Right cardiac atrium (tissue), 5 donors: ENCODE results near the gene MYL7. TPM values are rescaled to one million over a fixed set of nuclear protein-coding genes. Genes with fewer than 3 reads are reported as not detected.
"Not testable (repeated sequence)": the region's sequence is repeated elsewhere in the genome, so short reads cannot be mapped to it uniquely, and the experiment has no call there.

Experiments used
- ATAC-seq, 2 donors: fragments of 200-7000 bp; cut with Tn5 transposase; one replicate each; pipeline versions ENCODE4 v1.8.0 to v1.9.1; 2020; ENCODE audit warnings: moderate library complexity in 2 of 2, mild to moderate bottlenecking in 1 of 2
- DNase-seq, 3 donors: peaks; one replicate each; pipeline ENCODE4 v3.0.0-alpha.2; 2020
- H3K27ac ChIP-seq: one replicate; pipeline ENCODE4 v1.5.1; 2013; ENCODE audit warnings: mild to moderate bottlenecking, low read length, control low read depth, moderate library complexity
- H3K27me3 ChIP-seq: one replicate; pipeline ENCODE4 v1.6.1; 2013; ENCODE audit not compliant: control insufficient read depth, insufficient read depth
- H3K4me1 ChIP-seq: one replicate; pipeline ENCODE4 v1.6.1; 2013; ENCODE audit warnings: low read length; ENCODE audit not compliant: control insufficient read depth, insufficient read depth
- H3K4me3 ChIP-seq: one replicate; pipeline ENCODE4 v1.5.1; 2013; ENCODE audit warnings: low read length, control low read depth
- H3K9me3 ChIP-seq: one replicate; pipeline ENCODE4 v1.6.1; 2013; ENCODE audit warnings: low read length; ENCODE audit not compliant: control insufficient read depth
- WGBS: extraction: QIAGEN DNeasy Blood & Tissue Kit; methylation state at CpG from one replicate; pipeline ENCODE4 v1.1.7; 2013; 5-methylcytosine and 5-hydroxymethylcytosine counted together
- intact Hi-C, 4 donors: fragments of 100-400 bp; cut with DNase I; formaldehyde crosslinking; loops; one replicate each; pipeline versions ENCODE4 v1.11.0 to v1.14.0; 2022 to 2023
- polyA plus RNA-seq: library from polyadenylated mRNA; stranded (reverse); fragments of 200-250 nt; gene quantifications from one replicate; pipeline ENCODE4 v1.2.3, GENCODE V29; 2013
- total RNA-seq, 4 donors: library from RNA; stranded (reverse); fragmentation: NEBNext Ultra II Directional; extraction: Animal tissue kit (Norgen Biotek cat#: 25700); gene quantifications; one replicate each; pipeline ENCODE4 v1.2.1, GENCODE V29; 2021
- donor health status: healthy with polysubstance abuse.
- donor health status: DM: no; HTN: yes; CAD: no.
- donor health status: DM: no; HTN: no; CAD: no.
- donor health status: DM: no; HTN: yes; CAD: no; lungs with severe emphysema.
- donor health status: DM: yes; HTN: yes; CAD: no.

Gene MYL7
- total and polyA plus RNA-seq, 5 donors: 13,263 to 28,570 (median 14,937) TPM

GRCh38 chr7:44139311-44140010, 1.7 kb downstream of the MYL7 start:
- Histone ChIP-seq H3K27ac (peak overlapping the region; percentile 61), H3K4me1 (peaks cover 2% of the 10 kb centered on the region), H3K4me3 (peak overlapping the region; percentile 34), H3K27me3 (no peaks in the 10 kb centered on the region), H3K9me3 (no peaks in the 10 kb centered on the region)
- ATAC-seq: no peak
- 66% methylated on average over 14 of the region's 14 CpGs for WGBS
- DNase-seq: peak in 1 of 3 donors; percentile 25
- intact Hi-C loops: loop anchor here in 1 of 4 donors (10.0 kb wide), 1 partner anchor 55 kb away; no protein-coding TSS in a partner anchor

DNA sequence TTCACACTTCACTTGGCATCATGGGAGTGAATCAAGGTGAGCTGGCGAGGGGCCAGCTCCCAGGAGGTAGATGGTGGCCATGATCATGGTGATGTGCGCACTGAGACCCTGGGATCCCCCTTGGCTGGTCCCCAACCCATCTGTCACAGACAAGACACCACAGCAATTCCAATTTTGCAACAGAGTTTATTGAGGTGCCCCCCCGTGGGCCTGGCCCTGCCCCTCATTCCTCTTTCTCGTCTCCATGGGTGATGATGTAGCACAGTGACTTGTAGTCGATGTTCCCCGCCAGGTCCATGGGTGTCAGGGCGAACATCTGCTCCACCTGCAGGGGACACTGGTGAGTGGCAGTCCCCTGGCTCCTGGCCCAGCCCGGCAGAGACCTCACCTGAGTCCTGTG, 2.4 kb downstream of the MYL7 start:
- ATAC-seq (peak in 1 of 2 donors; percentile 2), DNase-seq (peak in 2 of 3 donors; percentile 65 to 74)

DNA sequence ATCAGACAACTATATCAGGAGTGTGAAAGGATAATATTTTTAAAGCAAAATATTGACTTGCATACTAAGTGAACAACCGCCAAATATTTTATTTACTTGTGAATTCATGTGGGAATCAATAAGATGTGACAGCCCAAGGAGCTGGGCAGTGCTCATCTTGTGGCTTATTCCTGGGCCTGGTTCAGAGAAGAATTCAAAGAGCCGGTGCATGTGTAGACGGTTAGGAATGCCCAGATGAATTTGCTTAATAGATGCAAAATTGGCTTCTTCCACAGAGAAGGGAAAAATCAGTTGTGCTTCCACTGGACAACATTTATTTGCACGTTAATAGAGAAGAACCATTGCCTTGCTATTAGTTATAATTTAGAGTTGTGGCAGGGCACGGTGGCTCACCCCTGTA, 4.4 kb downstream of the MYL7 start:
- DNase-seq: no peak
- ATAC-seq: no peak
- H3K4me3 ChIP-seq: no peak overlapping the region
- H3K4me1 ChIP-seq: peaks cover under 1% of the 10 kb centered on the region
- H3K27me3 ChIP-seq: no peaks in the 10 kb centered on the region
- intact Hi-C loops: loop anchor here in 1 of 4 donors (10.0 kb wide), 1 partner anchor 58 kb away; no protein-coding TSS in a partner anchor
- no peaks in the 10 kb centered on the region for H3K9me3 ChIP-seq
- WGBS: 74% methylated on average over 5 of the region's 5 CpGs
- no peak overlapping the region for H3K27ac ChIP-seq

More for the DNA sequence above, 2.4 kb downstream of the MYL7 start:
- Histone ChIP-seq H3K27ac (peak overlapping the region; percentile 69), H3K4me1 (no peaks in the 10 kb centered on the region), H3K27me3 (no peaks in the 10 kb centered on the region), H3K9me3 (no peaks in the 10 kb centered on the region), H3K4me3 (no peak overlapping the region)
- 68% methylated on average over 8 of the region's 8 CpGs for WGBS
- intact Hi-C loops: loop anchor here in 1 of 4 donors (10.0 kb wide), 1 partner anchor 56 kb away; no protein-coding TSS in a partner anchor

DNA sequence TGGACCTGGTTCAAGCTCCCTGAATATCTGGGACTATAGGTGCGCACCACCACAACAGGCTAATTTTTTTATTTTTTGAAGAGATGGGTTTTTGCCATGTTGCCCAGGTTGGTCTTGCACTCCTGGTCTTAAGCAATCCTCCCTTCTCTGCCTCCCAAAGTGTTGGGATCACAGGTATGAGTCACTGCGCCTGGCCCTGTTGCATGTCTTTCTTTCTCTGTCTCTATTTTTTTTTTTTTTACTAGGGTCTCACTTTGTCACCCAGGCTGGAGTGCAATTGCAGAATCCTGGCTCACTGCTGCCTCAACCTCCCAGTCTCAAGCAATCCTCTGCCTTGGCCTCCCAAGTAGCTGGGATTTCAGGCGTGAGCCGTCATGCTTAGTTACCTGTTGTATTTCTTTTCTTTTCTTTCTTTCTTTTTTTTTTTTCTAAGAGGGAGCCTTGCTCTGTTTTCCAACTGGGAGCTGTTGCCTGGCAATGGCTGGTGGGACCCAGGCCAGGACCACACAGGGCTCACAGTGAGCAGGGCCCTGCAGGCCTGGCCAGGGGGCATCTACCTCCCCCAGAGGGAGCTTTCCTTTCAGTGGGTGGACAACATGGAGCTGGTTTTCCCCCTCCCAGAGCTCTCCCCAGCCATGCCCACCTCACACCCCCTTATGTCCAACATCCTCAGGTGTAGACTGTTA, 6.0 kb downstream of the MYL7 start:
- DNase-seq: peak in 2 of 3 donors; percentile 18 to 59
- H3K27me3 ChIP-seq: no peaks in the 10 kb centered on the region
- 83% methylated on average over 4 of the region's 4 CpGs for WGBS
- no peaks in the 10 kb centered on the region for H3K9me3 ChIP-seq
- H3K27ac ChIP-seq: peak overlapping the region; percentile 43
- ATAC-seq: no peak
- peaks cover 3% of the 10 kb centered on the region for H3K4me1 ChIP-seq
- H3K4me3 ChIP-seq: no peak overlapping the region
- intact Hi-C loops: loop anchor here in 1 of 4 donors (10.0 kb wide), 1 partner anchor 60 kb away; no protein-coding TSS in a partner anchor

GRCh38 chr7:44133295-44133694, 7.8 kb downstream of the MYL7 start:
- no peak for ATAC-seq
- H3K27ac ChIP-seq: peak overlapping the region; percentile 8

GRCh38 chr7:44132039-44132438, 9.1 kb downstream of the MYL7 start:
- no peaks in the 10 kb centered on the region for H3K9me3 ChIP-seq
- intact Hi-C loops: loop anchor here in 1 of 4 donors (10.0 kb wide), 1 partner anchor 63 kb away; no protein-coding TSS in a partner anchor
- peak overlapping the region; percentile 92 for H3K27ac ChIP-seq
- peak; percentile 39 to 86 (median 67) for DNase-seq
- H3K4me1 ChIP-seq: peaks cover 7% of the 10 kb centered on the region
- 54% methylated on average over 2 of the region's 2 CpGs for WGBS
- ATAC-seq: peak; percentile 71 to 77
- H3K27me3 ChIP-seq: no peaks in the 10 kb centered on the region
- H3K4me3 ChIP-seq: no peak overlapping the region

More at GRCh38 chr7:44133295-44133694, 7.8 kb downstream of the MYL7 start:
- peaks cover 7% of the 10 kb centered on the region for H3K4me1 ChIP-seq
- DNase-seq: peak in 1 of 3 donors; percentile 3
- intact Hi-C loops: loop anchor here in 1 of 4 donors (10.0 kb wide), 1 partner anchor 62 kb away; no protein-coding TSS in a partner anchor
- H3K4me3 ChIP-seq: no peak overlapping the region
- no peaks in the 10 kb centered on the region for H3K9me3 ChIP-seq
- no peaks in the 10 kb centered on the region for H3K27me3 ChIP-seq
- 63% methylated on average over 3 of the region's 3 CpGs for WGBS

- intact Hi-C loops: loop anchor here in 1 of 4 donors (10.0 kb wide), 1 partner anchor 63 kb away; no protein-coding TSS in a partner anchor
- ATAC-seq (peak; percentile 31 to 44), DNase-seq (peak in 2 of 3 donors; percentile 16 to 36)
- Histone ChIP-seq H3K4me1 (peaks cover 7% of the 10 kb centered on the region), H3K9me3 (no peaks in the 10 kb centered on the region), H3K27ac (peak overlapping the region; percentile 92), H3K27me3 (no peaks in the 10 kb centered on the region), H3K4me3 (no peak overlapping the region)
- WGBS: 61% methylated on average over 12 of the region's 12 CpGs
Measured at GRCh38 chr7:44131173-44132029, 9.7 kb downstream of the MYL7 start.

- intact Hi-C loops: no loop called here
- Histone ChIP-seq H3K9me3 (no peaks in the 10 kb centered on the region), H3K4me1 (peaks cover 7% of the 10 kb centered on the region), H3K27ac (peak overlapping the region; percentile 92), H3K4me3 (no peak overlapping the region), H3K27me3 (no peaks in the 10 kb centered on the region)
- WGBS: 63% methylated on average over 6 of the region's 6 CpGs
- DNase-seq (peak in 1 of 3 donors; percentile 9), ATAC-seq (peak; percentile 49 to 65)
Measured at GRCh38 chr7:44128721-44129582, 12.2 kb downstream of the MYL7 start.

DNA sequence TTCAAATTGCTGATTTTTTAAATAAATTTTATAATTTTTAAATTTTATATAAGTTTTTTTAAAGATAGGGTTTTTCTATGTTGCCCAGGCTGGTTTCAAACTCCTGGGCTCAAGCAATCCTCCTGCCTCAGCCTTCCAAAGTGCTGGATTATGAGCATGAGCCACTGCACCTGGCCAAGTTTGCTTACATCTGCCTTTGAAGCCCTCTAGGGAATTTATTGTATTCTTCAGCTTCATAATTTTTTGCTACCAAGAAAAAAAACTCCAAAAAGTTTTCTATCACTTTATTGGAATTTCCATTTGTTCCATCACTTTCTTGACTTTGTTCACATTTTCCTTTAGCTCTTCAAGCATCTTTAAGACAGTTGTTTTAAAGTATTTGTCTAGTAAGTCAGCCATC, 14.0 kb downstream of the MYL7 start:
- ATAC-seq (no peak), DNase-seq (no peak)
- Histone ChIP-seq H3K27me3 (no peaks in the 10 kb centered on the region), H3K27ac (no peak overlapping the region), H3K4me1 (peaks cover 9% of the 10 kb centered on the region), H3K4me3 (no peak overlapping the region), H3K9me3 (no peaks in the 10 kb centered on the region)
- intact Hi-C loops: no loop called here

DNA sequence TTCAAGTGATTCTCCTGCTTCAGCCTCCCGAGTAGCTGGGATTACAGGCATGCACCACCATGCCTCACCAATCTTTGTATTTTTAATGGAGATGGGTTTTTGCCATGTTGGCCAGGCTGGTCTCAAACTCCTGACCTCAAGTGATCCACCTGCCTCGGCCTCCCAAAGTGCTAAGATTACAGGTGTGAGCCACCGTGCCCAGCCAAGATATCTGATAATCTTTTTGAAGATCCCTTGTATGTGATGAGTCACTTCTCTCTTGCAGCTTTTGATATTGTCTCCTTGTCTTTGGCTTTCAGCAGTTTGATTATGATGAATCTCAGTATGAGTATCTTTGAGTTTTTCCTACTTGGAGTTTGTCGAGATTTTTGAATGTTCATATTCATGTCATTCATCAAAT, 14.6 kb downstream of the MYL7 start:
- DNase-seq, H3K9me3 ChIP-seq, H3K4me3 ChIP-seq, intact Hi-C loops, ATAC-seq, H3K27ac ChIP-seq, H3K27me3 ChIP-seq: not testable (repeated sequence)
- 93% methylated on average over 4 of the region's 4 CpGs for WGBS
- peaks cover 11% of the 10 kb centered on the region for H3K4me1 ChIP-seq
